T-cell (primary cell): ENCODE data around the gene FAM72C. TPM values are rescaled to one million over a fixed set of nuclear protein-coding genes. Genes with fewer than 3 reads are reported as not detected.
"Not testable (repeated sequence)": the region's sequence is repeated elsewhere in the genome, so short reads cannot be mapped to it uniquely, and the experiment has no call there.

Source experiments
- ATAC-seq, 4 experiments: fragments of 200-7000 bp in 3 of 4; fragments of 150-1000 bp in 1 of 4; cut with Tn5 transposase; replicated peaks in 1 of 4; 1 replicate in 3 of 4; 2 replicates in 1 of 4; pipeline ENCODE4 v1.10.0; 2021; ENCODE audit warnings: moderate library complexity in 3 of 4, mild to moderate bottlenecking in 2 of 4, moderate number of reproducible peaks in 1 of 4
- CTCF ChIA-PET, 2 donors: fragments of 300-600 bp; sonication (Branson Sonifier 250); formaldehyde crosslinking; loops; one replicate each; lab custom pipeline; 2022; ENCODE audit warnings: antibody characterized with exemption in 2 of 2; lab: Charles Lee
- POLR2A ChIA-PET, 2 donors: fragments of 300-600 bp; sonication (Branson Sonifier 250); formaldehyde crosslinking; loops; one replicate each; lab custom pipeline; 2022; ENCODE audit warnings: antibody characterized with exemption in 2 of 2; lab: Charles Lee
- DNase-seq, 35 experiments: peaks; one replicate each; pipeline versions ENCODE4 v3.0.0 to v3.0.0-alpha.2; 2013 to 2023
- H3K27ac ChIP-seq: one replicate; pipeline ENCODE4 v1.5.1; 2013; ENCODE audit warnings: low read length
- H3K27me3 ChIP-seq, 2 experiments: replicated peaks in 1 of 2; 1 replicate in 1 of 2; 2 replicates in 1 of 2; pipeline versions ENCODE4 v1.6.1 to v1.7.0; 2013; ENCODE audit warnings: low read length in 1 of 2, mixed read lengths in 1 of 2; ENCODE audit not compliant: control insufficient read depth in 2 of 2, insufficient read depth in 2 of 2; ENCODE audit errors: extremely low read depth in 1 of 2
- H3K36me3 ChIP-seq, 2 donors: 1 replicate in 1 of 2; 2 replicates in 1 of 2; pipeline versions ENCODE4 v1.6.1 to v1.7.0; 2013; ENCODE audit warnings: low read length in 1 of 2; ENCODE audit not compliant: control insufficient read depth in 2 of 2, insufficient read depth in 1 of 2; ENCODE audit errors: extremely low read depth in 1 of 2
- H3K4me1 ChIP-seq, 2 experiments: 1 replicate in 1 of 2; 2 replicates in 1 of 2; pipeline versions ENCODE4 v1.6.1 to v1.7.0; 2013; ENCODE audit warnings: low read length in 2 of 2, mixed read lengths in 1 of 2; ENCODE audit not compliant: insufficient read depth in 2 of 2, control insufficient read depth in 1 of 2; ENCODE audit errors: extremely low read depth in 1 of 2
- H3K4me3 ChIP-seq, 2 donors: 1 replicate in 1 of 2; 2 replicates in 1 of 2; pipeline versions ENCODE4 v1.5.1 to v1.7.0; 2013; ENCODE audit warnings: mild to moderate bottlenecking in 2 of 2, low read length in 1 of 2, moderate library complexity in 1 of 2; ENCODE audit not compliant: control insufficient read depth in 1 of 2; ENCODE audit errors: extremely low read depth in 1 of 2
- H3K9me3 ChIP-seq: 2 replicates; pipeline ENCODE4 v1.7.0; 2013
- H3K27ac Mint-ChIP-seq, 2 donors: one replicate each; pipeline ENCODE4 v1.8.0; 2020 to 2021; ENCODE audit warnings: mild to moderate bottlenecking in 2 of 2, mixed read lengths in 2 of 2
- H3K27me3 Mint-ChIP-seq, 2 donors: one replicate each; pipeline ENCODE4 v1.8.0; 2021 to 2022; ENCODE audit warnings: mixed read lengths in 2 of 2
- H3K36me3 Mint-ChIP-seq: one replicate; pipeline ENCODE4 v1.8.0; 2021; ENCODE audit warnings: mixed read lengths
- H3K4me1 Mint-ChIP-seq, 3 donors: one replicate each; pipeline ENCODE4 v1.8.0; 2020 to 2022; ENCODE audit warnings: mixed read lengths in 3 of 3, mild to moderate bottlenecking in 1 of 3
- H3K4me3 Mint-ChIP-seq, 3 donors: one replicate each; pipeline ENCODE4 v1.8.0; 2020 to 2022; ENCODE audit warnings: mild to moderate bottlenecking in 3 of 3, mixed read lengths in 3 of 3, moderate library complexity in 3 of 3
- H3K9me3 Mint-ChIP-seq, 3 donors: one replicate each; pipeline ENCODE4 v1.8.0; 2020 to 2022; ENCODE audit warnings: mixed read lengths in 3 of 3
- WGBS: methylation state at CpG from one replicate; pipeline ENCODE4 v1.1.5; 2013; ENCODE audit warnings: missing lambda C conversion rate; ENCODE audit not compliant: insufficient coverage; 5-methylcytosine and 5-hydroxymethylcytosine counted together
- total RNA-seq, 35 experiments: library from RNA in 6 of 35; stranded (reverse) in 6 of 35; fragments of 120-200 nt in 1 of 35; gene quantifications; one replicate each; pipeline versions ENCODE4 v1.2.1 to v1.2.4 and lab custom pipeline; 2013 to 2026

The FAM72C gene
- total RNA-seq (under 1 TPM in 4 of 5 donors, not detected in 1; 0.26 to 0.70 (median 0.41) TPM), total RNA-seq (lab: John Stamatoyannopoulos, UW) (0 to 1.2 (median 0) reads per million in 29 experiments)
- total RNA-seq (2013), result 0.07 TPM

GRCh38 chr1:143971924-143972700 is at the start of gene FAM72C:
Gene FAM72C (minus strand): TSS chr1:143971986. CDS start chr1:143971141, 845 bp downstream.
- H3K27ac Mint-ChIP-seq, DNase-seq, H3K9me3 ChIP-seq, POLR2A ChIA-PET, H3K36me3 Mint-ChIP-seq, H3K27ac ChIP-seq, H3K4me1 Mint-ChIP-seq, H3K4me3 Mint-ChIP-seq, H3K36me3 ChIP-seq, H3K27me3 ChIP-seq, H3K4me1 ChIP-seq, H3K4me3 ChIP-seq, CTCF ChIA-PET, H3K9me3 Mint-ChIP-seq, H3K27me3 Mint-ChIP-seq: not testable (repeated sequence)
- peak; percentile 81 to 85 (median 82) for ATAC-seq
- no CpG with 5 or more reads among the region's 48 CpGs for WGBS

- H3K4me3 Mint-ChIP-seq, H3K27me3 ChIP-seq, H3K9me3 Mint-ChIP-seq, H3K4me3 ChIP-seq, H3K4me1 Mint-ChIP-seq, H3K27me3 Mint-ChIP-seq, H3K36me3 ChIP-seq, H3K4me1 ChIP-seq, POLR2A ChIA-PET, H3K27ac ChIP-seq, H3K27ac Mint-ChIP-seq, H3K9me3 ChIP-seq, DNase-seq, H3K36me3 Mint-ChIP-seq, CTCF ChIA-PET, ATAC-seq: not testable (repeated sequence)
- WGBS, result no CpG with 5 or more reads among the region's 3 CpGs
Measured at GRCh38 chr1:144020001-144020738, 48.4 kb upstream of the FAM72C start.

- CTCF ChIA-PET, H3K4me1 ChIP-seq, H3K9me3 ChIP-seq, DNase-seq, POLR2A ChIA-PET, ATAC-seq, H3K4me3 Mint-ChIP-seq, H3K36me3 Mint-ChIP-seq, H3K9me3 Mint-ChIP-seq, H3K27me3 ChIP-seq, H3K27me3 Mint-ChIP-seq, H3K27ac ChIP-seq, H3K36me3 ChIP-seq, H3K27ac Mint-ChIP-seq, H3K4me3 ChIP-seq, H3K4me1 Mint-ChIP-seq: not testable (repeated sequence)
- WGBS, result no CpG with 5 or more reads among the region's 2 CpGs
Measured at GRCh38 chr1:144019101-144019500, 47.3 kb upstream of the FAM72C start.

GRCh38 chr1:144015180-144015966 is 43.6 kb upstream of the FAM72C start:
- H3K4me3 Mint-ChIP-seq, H3K4me3 ChIP-seq, H3K27ac ChIP-seq, H3K36me3 Mint-ChIP-seq, H3K27me3 ChIP-seq, H3K9me3 Mint-ChIP-seq, H3K36me3 ChIP-seq, H3K27ac Mint-ChIP-seq, H3K4me1 Mint-ChIP-seq, CTCF ChIA-PET, H3K4me1 ChIP-seq, H3K27me3 Mint-ChIP-seq, POLR2A ChIA-PET, H3K9me3 ChIP-seq, DNase-seq, ATAC-seq: not testable (repeated sequence)
- WGBS, result no CpG with 5 or more reads among the region's 8 CpGs

GRCh38 chr1:144014528-144014927 is 42.7 kb upstream of the FAM72C start:
- H3K4me3 ChIP-seq, H3K4me3 Mint-ChIP-seq, DNase-seq, H3K9me3 Mint-ChIP-seq, H3K27ac ChIP-seq, H3K27me3 ChIP-seq, H3K36me3 Mint-ChIP-seq, H3K27ac Mint-ChIP-seq, ATAC-seq, H3K27me3 Mint-ChIP-seq, H3K4me1 Mint-ChIP-seq, POLR2A ChIA-PET, CTCF ChIA-PET, H3K9me3 ChIP-seq, H3K36me3 ChIP-seq, H3K4me1 ChIP-seq: not testable (repeated sequence)
- WGBS, result no CpG with 5 or more reads among the region's 3 CpGs

- H3K9me3 Mint-ChIP-seq, POLR2A ChIA-PET, H3K36me3 ChIP-seq, H3K27me3 ChIP-seq, H3K36me3 Mint-ChIP-seq, H3K4me3 Mint-ChIP-seq, H3K9me3 ChIP-seq, H3K27me3 Mint-ChIP-seq, ATAC-seq, H3K27ac Mint-ChIP-seq, H3K4me1 Mint-ChIP-seq, H3K4me1 ChIP-seq, CTCF ChIA-PET, DNase-seq, H3K27ac ChIP-seq, H3K4me3 ChIP-seq: not testable (repeated sequence)
- WGBS, result no CpG with 5 or more reads among the region's 4 CpGs
Measured at GRCh38 chr1:144014121-144014520, 42.3 kb upstream of the FAM72C start.
